Activated T-cell treated with anti-CD3 and anti-CD28 coated beads, Interleukin-2, amount 50 U/mL, for 24 hours (primary cell): ENCODE data around the gene VTI1A.
A peak's percentile ranks its signal among the peaks of the same experiment; 100 is the strongest.

ENCODE experiments used
- DNase-seq: peaks from one replicate; pipeline ENCODE4 v3.0.0-alpha.2; 2020
- H3K27ac Mint-ChIP-seq: 2 replicates; pipeline ENCODE4 v1.8.0; 2020; ENCODE audit warnings: mild to moderate bottlenecking, mixed read lengths
- H3K27me3 Mint-ChIP-seq: 2 replicates; pipeline ENCODE4 v1.8.0; 2020; ENCODE audit warnings: mixed read lengths
- H3K36me3 Mint-ChIP-seq: 2 replicates; pipeline ENCODE4 v1.8.0; 2020; ENCODE audit warnings: low read depth, mixed read lengths
- H3K4me1 Mint-ChIP-seq: 2 replicates; pipeline ENCODE4 v1.8.0; 2020; ENCODE audit warnings: low read depth, mixed read lengths
- H3K4me3 Mint-ChIP-seq: 2 replicates; pipeline ENCODE4 v1.8.0; 2020; ENCODE audit warnings: mild to moderate bottlenecking, moderate library complexity, mixed read lengths
- H3K9me3 Mint-ChIP-seq: 2 replicates; pipeline ENCODE4 v1.8.0; 2020; ENCODE audit warnings: mixed read lengths

The VTI1A gene

GRCh38 chr10:112507988-112508387 lies 61.0 kb downstream of the VTI1A start:
- Mint-ChIP-seq H3K36me3 (peaks cover 26% of the 10 kb centered on the region), H3K4me1 (peaks cover 36% of the 10 kb centered on the region), H3K27me3 (no peaks in the 10 kb centered on the region), H3K27ac (no peak overlapping the region), H3K4me3 (no peak overlapping the region), H3K9me3 (no peaks in the 10 kb centered on the region)
- DNase-seq, result no peak

DNA sequence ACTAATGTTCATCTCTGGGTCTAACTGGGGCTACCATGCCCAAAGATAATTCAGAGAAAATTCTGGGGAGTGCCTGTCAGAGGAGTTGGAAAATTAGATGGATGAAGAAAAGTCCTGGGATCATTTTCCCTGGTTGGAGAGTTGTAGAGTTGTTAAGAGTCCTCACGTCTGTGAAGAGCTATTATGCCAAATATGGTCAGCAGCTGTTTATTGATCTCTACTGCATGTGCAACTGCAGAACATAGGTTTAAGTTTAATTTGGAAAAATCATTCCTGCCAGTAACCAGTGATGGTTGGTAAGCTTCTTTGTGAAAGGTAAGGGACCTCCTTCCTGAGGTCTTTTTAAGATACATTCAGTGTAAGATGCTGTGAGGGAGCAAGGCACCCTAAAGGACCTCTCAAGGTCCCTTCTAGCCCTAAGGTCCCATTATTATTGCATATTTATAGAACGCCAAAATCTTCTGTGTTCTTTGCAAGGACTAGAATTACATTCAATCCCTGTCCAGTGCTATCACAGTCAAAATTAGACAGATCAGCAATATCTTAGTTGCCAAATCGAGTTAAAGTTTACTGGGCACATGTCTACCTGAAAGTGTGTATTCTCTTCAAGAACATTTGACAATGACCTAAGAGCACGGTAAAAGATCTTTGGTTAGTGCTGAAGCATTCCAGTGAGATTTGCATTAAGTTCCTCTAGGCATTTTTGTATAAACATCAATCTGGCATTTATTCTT lies 62.7 kb downstream of the VTI1A start:
- no peak for DNase-seq
- Mint-ChIP-seq H3K4me3 (no peak overlapping the region), H3K27ac (no peak overlapping the region), H3K9me3 (peaks cover 2% of the 10 kb centered on the region), H3K4me1 (peaks cover 36% of the 10 kb centered on the region), H3K36me3 (peaks cover 30% of the 10 kb centered on the region), H3K27me3 (no peaks in the 10 kb centered on the region)

GRCh38 chr10:112510384-112510783 lies 63.4 kb downstream of the VTI1A start:
- no peak overlapping the region for H3K4me3 Mint-ChIP-seq
- H3K9me3 Mint-ChIP-seq, result peaks cover 2% of the 10 kb centered on the region
- no peak overlapping the region for H3K27ac Mint-ChIP-seq
- H3K27me3 Mint-ChIP-seq, result no peaks in the 10 kb centered on the region
- peaks cover 30% of the 10 kb centered on the region for H3K36me3 Mint-ChIP-seq
- DNase-seq, result no peak
- peaks cover 36% of the 10 kb centered on the region for H3K4me1 Mint-ChIP-seq

GRCh38 chr10:112512294-112512693 lies 65.3 kb downstream of the VTI1A start:
- Mint-ChIP-seq H3K4me1 (peaks cover 33% of the 10 kb centered on the region), H3K27ac (no peak overlapping the region), H3K4me3 (no peak overlapping the region), H3K9me3 (peaks cover 2% of the 10 kb centered on the region), H3K36me3 (peaks cover 30% of the 10 kb centered on the region), H3K27me3 (no peaks in the 10 kb centered on the region)
- DNase-seq, result no peak

GRCh38 chr10:112515126-112515525 lies 68.1 kb downstream of the VTI1A start:
- Mint-ChIP-seq H3K9me3 (peaks cover 2% of the 10 kb centered on the region), H3K4me3 (no peak overlapping the region), H3K27me3 (no peaks in the 10 kb centered on the region), H3K36me3 (peaks cover 16% of the 10 kb centered on the region), H3K27ac (no peak overlapping the region), H3K4me1 (peaks cover 32% of the 10 kb centered on the region)
- DNase-seq, result no peak

GRCh38 chr10:112515852-112516251 lies 68.8 kb downstream of the VTI1A start:
- H3K27ac Mint-ChIP-seq, result no peak overlapping the region
- no peaks in the 10 kb centered on the region for H3K27me3 Mint-ChIP-seq
- peaks cover 28% of the 10 kb centered on the region for H3K4me1 Mint-ChIP-seq
- no peak for DNase-seq
- peaks cover 15% of the 10 kb centered on the region for H3K36me3 Mint-ChIP-seq
- peaks cover 2% of the 10 kb centered on the region for H3K9me3 Mint-ChIP-seq
- no peak overlapping the region for H3K4me3 Mint-ChIP-seq

DNA sequence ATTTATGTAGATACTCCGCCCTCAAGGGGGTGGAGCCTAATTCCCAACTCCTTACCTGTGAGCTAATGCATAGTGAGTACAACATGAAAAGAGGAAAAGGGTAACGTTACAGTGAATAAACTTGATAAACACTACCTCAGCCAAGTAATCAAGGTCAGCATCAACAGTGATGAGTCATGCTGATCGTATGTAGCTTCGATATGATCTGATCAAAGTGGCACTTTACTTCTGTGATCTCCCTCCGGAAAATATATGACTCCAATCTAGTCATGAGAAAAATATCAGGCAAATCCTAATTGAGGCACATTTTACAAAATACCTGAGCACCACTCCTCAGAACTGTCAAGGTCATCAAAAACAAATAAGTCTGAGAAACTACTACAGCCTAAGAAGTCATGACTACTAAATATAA lies 70.4 kb downstream of the VTI1A start:
- no peak for DNase-seq
- no peak overlapping the region for H3K4me3 Mint-ChIP-seq
- H3K9me3 Mint-ChIP-seq, result peaks cover 2% of the 10 kb centered on the region
- no peak overlapping the region for H3K27ac Mint-ChIP-seq
- H3K36me3 Mint-ChIP-seq, result peaks cover 5% of the 10 kb centered on the region
- H3K4me1 Mint-ChIP-seq, result peaks cover 22% of the 10 kb centered on the region
- no peaks in the 10 kb centered on the region for H3K27me3 Mint-ChIP-seq

- Mint-ChIP-seq H3K36me3 (peaks cover under 1% of the 10 kb centered on the region), H3K27me3 (no peaks in the 10 kb centered on the region), H3K27ac (no peak overlapping the region), H3K9me3 (no peaks in the 10 kb centered on the region), H3K4me3 (no peak overlapping the region), H3K4me1 (peaks cover 24% of the 10 kb centered on the region)
- DNase-seq, result no peak
Observed at GRCh38 chr10:112519133-112519761, 72.2 kb downstream of the VTI1A start.

DNA sequence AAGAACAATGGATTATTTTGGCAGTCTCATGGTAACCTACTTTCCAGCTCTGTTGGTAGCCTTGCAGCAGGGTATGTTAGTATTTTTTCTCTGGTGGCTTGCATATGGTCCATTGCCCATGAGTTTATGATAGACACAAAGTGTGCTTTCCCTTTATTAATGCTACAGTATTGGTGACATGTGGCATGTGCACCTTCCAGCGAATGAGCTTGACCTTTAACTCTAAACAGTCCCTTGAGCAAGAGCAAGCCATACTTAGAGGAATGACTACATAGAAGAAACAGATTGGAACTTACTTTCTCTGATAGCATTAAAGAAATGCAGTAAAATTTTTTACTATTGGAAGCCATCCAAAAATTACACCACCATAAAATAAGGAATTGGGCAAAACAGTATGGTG lies 73.9 kb downstream of the VTI1A start:
- H3K4me1 Mint-ChIP-seq, result peaks cover 40% of the 10 kb centered on the region
- H3K27me3 Mint-ChIP-seq, result no peaks in the 10 kb centered on the region
- no peak overlapping the region for H3K27ac Mint-ChIP-seq

DNA sequence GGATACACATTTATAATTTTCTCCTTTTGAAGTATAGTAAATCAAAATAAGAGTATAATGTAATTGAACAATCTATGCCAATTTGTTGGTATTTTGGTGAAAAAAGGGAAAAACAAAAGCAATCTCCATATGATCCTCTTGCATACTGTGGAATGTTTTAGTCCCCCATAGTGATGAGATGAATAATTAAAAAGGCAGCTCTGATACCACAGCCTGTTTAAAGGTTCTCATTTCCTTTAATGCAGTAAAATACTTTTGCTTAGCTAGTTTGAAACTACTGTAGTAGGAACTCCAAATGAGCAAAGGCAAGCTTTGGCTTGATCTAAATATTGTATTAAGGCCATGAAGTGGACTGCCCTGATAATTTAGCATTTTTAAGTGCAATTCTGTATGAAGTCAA lies 77.6 kb downstream of the VTI1A start:
- Mint-ChIP-seq H3K36me3 (peaks cover 19% of the 10 kb centered on the region), H3K9me3 (no peaks in the 10 kb centered on the region), H3K4me3 (no peak overlapping the region), H3K27me3 (no peaks in the 10 kb centered on the region), H3K27ac (no peak overlapping the region), H3K4me1 (peaks cover 39% of the 10 kb centered on the region)
- DNase-seq, result no peak

More for the DNA sequence above, 73.9 kb downstream of the VTI1A start:
- no peaks in the 10 kb centered on the region for H3K36me3 Mint-ChIP-seq
- H3K9me3 Mint-ChIP-seq, result no peaks in the 10 kb centered on the region
- no peak for DNase-seq
- no peak overlapping the region for H3K4me3 Mint-ChIP-seq

DNA sequence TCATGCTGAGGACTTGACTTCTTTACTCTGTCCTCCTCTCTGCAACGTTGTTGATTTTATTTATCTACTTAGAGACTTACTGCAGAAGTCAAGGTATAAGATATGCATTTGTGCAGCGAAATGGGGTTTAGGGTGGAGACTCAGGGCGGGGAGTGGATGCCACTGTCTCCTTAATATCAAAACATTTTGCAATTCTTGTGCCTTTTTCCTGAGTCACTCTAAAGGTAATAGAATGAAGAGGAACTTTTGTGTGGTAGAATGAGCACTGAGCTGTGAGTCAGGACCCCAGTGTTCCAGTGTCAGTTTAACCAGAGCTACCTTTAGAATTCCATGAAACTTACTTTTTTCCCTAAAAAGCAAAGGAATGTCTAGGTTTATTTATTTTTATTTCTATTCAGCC lies 78.2 kb downstream of the VTI1A start:
- no peak overlapping the region for H3K4me3 Mint-ChIP-seq
- no peak for DNase-seq
- H3K9me3 Mint-ChIP-seq, result no peaks in the 10 kb centered on the region
- no peaks in the 10 kb centered on the region for H3K27me3 Mint-ChIP-seq
- H3K4me1 Mint-ChIP-seq, result peaks cover 37% of the 10 kb centered on the region
- H3K36me3 Mint-ChIP-seq, result peaks cover 22% of the 10 kb centered on the region
- peak overlapping the region; percentile 71 for H3K27ac Mint-ChIP-seq

GRCh38 chr10:112526139-112526538 lies 79.1 kb downstream of the VTI1A start:
- Mint-ChIP-seq H3K36me3 (peaks cover 30% of the 10 kb centered on the region), H3K27ac (peak overlapping the region; percentile 35), H3K4me1 (peaks cover 45% of the 10 kb centered on the region), H3K4me3 (no peak overlapping the region), H3K27me3 (no peaks in the 10 kb centered on the region), H3K9me3 (no peaks in the 10 kb centered on the region)
- DNase-seq, result no peak

DNA sequence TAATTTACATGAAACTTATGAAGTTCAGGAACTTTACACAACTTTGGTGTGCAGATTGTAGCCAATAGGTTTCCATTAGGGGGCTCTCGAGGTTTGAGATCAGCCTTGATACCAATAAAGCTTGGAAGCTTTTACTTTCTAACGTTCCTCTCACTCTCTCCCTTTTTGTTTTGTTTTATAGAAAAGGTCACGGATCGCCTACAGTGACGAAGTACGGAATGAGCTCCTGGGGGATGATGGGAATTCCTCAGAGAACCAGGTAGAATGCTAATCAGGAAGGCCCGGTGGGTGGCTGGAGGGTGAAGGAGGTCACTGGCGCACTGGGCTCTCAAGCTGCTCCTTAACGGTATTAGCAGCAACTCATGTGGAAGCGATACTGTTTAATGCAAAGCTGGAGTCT lies 79.9 kb downstream of the VTI1A start:
- no peak for DNase-seq
- H3K4me1 Mint-ChIP-seq, result peaks cover 52% of the 10 kb centered on the region
- no peak overlapping the region for H3K27ac Mint-ChIP-seq
- no peaks in the 10 kb centered on the region for H3K27me3 Mint-ChIP-seq
- H3K36me3 Mint-ChIP-seq, result peaks cover 37% of the 10 kb centered on the region
- H3K4me3 Mint-ChIP-seq, result no peak overlapping the region
- no peaks in the 10 kb centered on the region for H3K9me3 Mint-ChIP-seq

DNA sequence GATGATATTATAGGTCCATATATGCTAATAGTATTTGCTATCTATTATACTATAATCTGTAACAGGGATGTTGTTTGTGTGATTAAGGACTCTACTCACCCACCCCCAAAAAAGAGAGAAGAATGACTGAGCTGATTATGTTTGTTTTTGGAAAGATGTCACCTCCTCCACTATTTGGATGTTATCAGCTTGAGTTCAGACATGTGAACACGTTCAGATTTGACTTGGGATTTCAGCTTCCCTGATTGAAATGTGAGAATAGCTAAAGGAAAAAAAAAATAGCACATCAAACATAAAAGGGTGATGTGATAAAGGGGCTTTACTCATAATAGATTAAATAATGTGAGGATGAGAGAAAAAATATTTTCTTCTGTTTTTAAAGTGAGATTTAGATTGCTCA lies 81.2 kb downstream of the VTI1A start:
- peaks cover 62% of the 10 kb centered on the region for H3K4me1 Mint-ChIP-seq

GRCh38 chr10:112531421-112531820 lies 84.4 kb downstream of the VTI1A start:
- Mint-ChIP-seq H3K9me3 (no peaks in the 10 kb centered on the region), H3K27me3 (no peaks in the 10 kb centered on the region), H3K27ac (no peak overlapping the region), H3K4me3 (no peak overlapping the region), H3K4me1 (peaks cover 45% of the 10 kb centered on the region), H3K36me3 (peaks cover 45% of the 10 kb centered on the region)
- no peak for DNase-seq

More for the DNA sequence above, 81.2 kb downstream of the VTI1A start:
- no peak for DNase-seq
- Mint-ChIP-seq H3K27ac (no peak overlapping the region), H3K4me3 (no peak overlapping the region), H3K27me3 (no peaks in the 10 kb centered on the region), H3K9me3 (no peaks in the 10 kb centered on the region), H3K36me3 (peaks cover 41% of the 10 kb centered on the region)
